Activated CD4-positive, alpha-beta T cell treated with anti-CD3 and anti-CD28 coated beads, Interleukin-2, amount 10 ng/mL, durations not matched to agents 24 days and 14 days (primary cell): ENCODE data around the gene KRT17. TPM values are rescaled to one million over a fixed set of nuclear protein-coding genes. Genes with fewer than 3 reads are reported as not detected.

Experiments
- DNase-seq: peaks from one replicate; pipeline ENCODE4 v3.0.0; 2022
- H3K27ac Mint-ChIP-seq: one replicate; pipeline ENCODE4 v1.8.0; 2022; ENCODE audit warnings: mild to moderate bottlenecking, mixed read lengths
- H3K27me3 Mint-ChIP-seq: one replicate; pipeline ENCODE4 v1.8.0; 2022; ENCODE audit warnings: mixed read lengths
- H3K36me3 Mint-ChIP-seq: one replicate; pipeline ENCODE4 v1.8.0; 2022; ENCODE audit warnings: low read depth, mild to moderate bottlenecking, mixed read lengths
- H3K4me1 Mint-ChIP-seq: one replicate; pipeline ENCODE4 v1.8.0; 2021; ENCODE audit warnings: mixed read lengths
- H3K4me3 Mint-ChIP-seq: one replicate; pipeline ENCODE4 v1.8.0; 2022; ENCODE audit warnings: mild to moderate bottlenecking, moderate library complexity, mixed read lengths
- H3K9me3 Mint-ChIP-seq: one replicate; pipeline ENCODE4 v1.8.0; 2021; ENCODE audit warnings: mixed read lengths
- intact Hi-C: fragments of 100-400 bp; cut with micrococcal nuclease; formaldehyde crosslinking; loops from one replicate; pipeline ENCODE4 v1.15.1; 2023
- total RNA-seq: library from RNA; stranded (reverse); gene quantifications from 2 replicates; pipeline ENCODE4 v1.2.3, GENCODE V29; 2022

The KRT17 gene
- total RNA-seq, 1 donor from 2014 or later = not detected

DNA sequence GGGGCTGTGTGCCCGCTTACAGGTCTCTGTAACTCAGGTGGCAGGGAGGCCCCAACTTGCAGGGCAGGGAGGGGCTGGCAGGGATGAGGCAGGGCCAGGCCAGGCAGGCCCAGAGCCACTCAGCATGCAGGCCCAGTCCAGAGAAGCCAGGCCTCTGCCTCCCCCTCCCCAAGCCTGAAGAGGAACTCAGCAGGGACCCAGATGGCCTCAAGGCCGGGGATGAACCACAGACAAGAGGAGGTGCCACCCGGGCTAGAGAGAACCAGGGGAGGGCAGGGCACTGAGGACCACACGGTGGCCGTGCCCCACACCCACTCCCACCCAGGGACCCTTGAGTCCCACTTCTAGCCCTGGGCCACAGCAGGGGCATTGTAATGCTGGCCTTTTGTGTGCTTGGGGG, 34.5 kb upstream of the KRT17 start:
- H3K4me1 Mint-ChIP-seq = peaks cover 13% of the 10 kb centered on the region
- no peaks in the 10 kb centered on the region for H3K9me3 Mint-ChIP-seq
- intact Hi-C loops = no loop called here
- H3K27ac Mint-ChIP-seq = no peak overlapping the region
- DNase-seq = no peak
- peaks cover 5% of the 10 kb centered on the region for H3K27me3 Mint-ChIP-seq
- H3K4me3 Mint-ChIP-seq = no peak overlapping the region
- no peaks in the 10 kb centered on the region for H3K36me3 Mint-ChIP-seq

DNA sequence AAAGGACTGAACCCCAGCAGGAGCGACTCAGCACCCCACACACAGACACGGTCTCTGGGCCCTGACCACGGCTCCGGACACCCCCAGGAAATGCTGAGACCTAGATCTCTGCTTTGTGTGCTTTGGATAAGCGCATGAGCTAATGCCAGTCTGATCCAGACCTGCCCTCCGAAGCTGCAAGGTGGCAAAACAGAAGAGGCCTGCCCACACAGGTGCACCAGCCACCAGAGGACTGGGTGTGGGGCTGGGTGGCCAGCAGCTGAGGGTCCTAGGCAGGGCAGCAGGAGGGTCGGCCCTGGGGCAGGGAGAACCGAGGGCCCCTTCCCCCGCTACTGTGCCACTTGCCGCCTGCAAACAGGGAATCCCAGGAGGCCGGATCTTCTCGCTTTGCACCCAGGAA, 33.6 kb upstream of the KRT17 start:
- H3K27ac Mint-ChIP-seq = no peak overlapping the region
- H3K4me1 Mint-ChIP-seq = peaks cover 5% of the 10 kb centered on the region
- intact Hi-C loops = no loop called here
- no peaks in the 10 kb centered on the region for H3K36me3 Mint-ChIP-seq
- H3K4me3 Mint-ChIP-seq = no peak overlapping the region
- no peaks in the 10 kb centered on the region for H3K27me3 Mint-ChIP-seq
- no peaks in the 10 kb centered on the region for H3K9me3 Mint-ChIP-seq
- no peak for DNase-seq

DNA sequence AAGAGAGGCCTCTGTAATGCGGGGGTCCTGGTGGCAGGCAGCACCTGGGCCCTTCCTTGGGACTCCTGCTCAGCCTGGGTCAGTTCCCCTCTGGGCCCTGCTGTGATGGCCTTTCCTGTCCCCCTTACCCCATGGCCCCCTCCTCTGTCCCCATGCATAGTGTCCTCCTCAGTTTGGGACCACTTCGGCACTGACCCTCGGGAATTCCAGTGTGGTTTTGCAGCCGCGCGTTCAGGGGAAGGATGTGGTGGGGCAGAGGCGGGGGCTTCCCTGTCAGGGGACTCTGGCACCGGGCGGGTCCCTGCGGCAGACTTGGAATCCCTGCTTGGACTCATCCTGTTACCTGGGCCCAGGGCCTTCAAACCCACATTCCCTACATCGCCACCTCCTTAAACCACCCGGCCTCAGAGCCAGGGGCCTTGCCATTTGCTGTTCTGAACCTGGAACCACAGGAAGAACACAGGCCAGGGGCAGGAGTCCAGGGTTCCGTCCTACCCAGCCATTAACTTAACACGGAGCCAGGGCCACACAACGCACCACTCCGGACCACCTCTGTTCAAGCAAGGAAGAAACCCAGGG, 32.9 kb upstream of the KRT17 start:
- Mint-ChIP-seq H3K27ac (no peak overlapping the region), H3K9me3 (no peaks in the 10 kb centered on the region), H3K4me3 (no peak overlapping the region), H3K36me3 (no peaks in the 10 kb centered on the region), H3K27me3 (no peaks in the 10 kb centered on the region), H3K4me1 (peaks cover 3% of the 10 kb centered on the region)
- intact Hi-C loops = no loop called here
- no peak for DNase-seq

DNA sequence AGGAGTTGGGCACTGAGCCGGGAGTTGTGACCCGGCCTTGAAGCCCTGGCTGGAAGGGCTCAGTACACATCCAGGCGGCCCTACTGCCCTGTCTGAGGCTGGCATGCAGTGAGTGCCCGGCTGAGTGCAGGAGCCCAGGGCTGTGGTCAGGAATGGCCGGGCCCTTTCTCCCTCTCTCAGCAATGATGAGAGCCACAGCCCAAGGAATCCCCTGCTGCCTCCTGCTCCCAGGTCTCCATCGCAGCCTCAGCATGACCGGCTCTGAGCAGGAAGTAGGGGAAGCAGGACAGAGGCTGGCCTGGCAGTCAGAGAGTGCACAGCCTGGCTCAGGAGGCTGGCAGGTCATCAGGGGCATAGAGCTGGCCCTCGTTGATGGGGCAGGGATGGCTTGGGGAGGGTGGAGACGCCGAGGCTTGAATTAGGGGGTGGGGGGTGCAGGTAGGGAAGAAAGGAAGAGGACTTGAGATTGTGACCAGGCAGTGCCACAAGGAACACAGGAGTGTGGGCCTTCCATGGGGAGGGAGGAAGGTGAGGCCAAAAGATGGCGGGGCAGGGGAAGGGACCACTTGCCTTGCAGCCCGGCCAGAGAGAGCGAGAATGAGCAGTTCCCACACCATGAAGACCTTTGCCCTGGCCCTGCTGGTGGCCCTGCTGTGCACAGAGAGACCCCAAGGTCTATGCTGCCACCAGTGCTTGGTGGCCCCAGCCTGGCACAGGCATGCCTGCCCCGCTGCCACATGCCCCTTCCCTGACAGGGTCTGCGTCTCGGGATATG, 32.1 kb upstream of the KRT17 start:
- H3K9me3 Mint-ChIP-seq = no peaks in the 10 kb centered on the region
- DNase-seq = no peak
- no peaks in the 10 kb centered on the region for H3K36me3 Mint-ChIP-seq
- intact Hi-C loops = no loop called here
- H3K4me1 Mint-ChIP-seq = peaks cover 3% of the 10 kb centered on the region
- H3K4me3 Mint-ChIP-seq = no peak overlapping the region
- H3K27me3 Mint-ChIP-seq = no peaks in the 10 kb centered on the region
- no peak overlapping the region for H3K27ac Mint-ChIP-seq

DNA sequence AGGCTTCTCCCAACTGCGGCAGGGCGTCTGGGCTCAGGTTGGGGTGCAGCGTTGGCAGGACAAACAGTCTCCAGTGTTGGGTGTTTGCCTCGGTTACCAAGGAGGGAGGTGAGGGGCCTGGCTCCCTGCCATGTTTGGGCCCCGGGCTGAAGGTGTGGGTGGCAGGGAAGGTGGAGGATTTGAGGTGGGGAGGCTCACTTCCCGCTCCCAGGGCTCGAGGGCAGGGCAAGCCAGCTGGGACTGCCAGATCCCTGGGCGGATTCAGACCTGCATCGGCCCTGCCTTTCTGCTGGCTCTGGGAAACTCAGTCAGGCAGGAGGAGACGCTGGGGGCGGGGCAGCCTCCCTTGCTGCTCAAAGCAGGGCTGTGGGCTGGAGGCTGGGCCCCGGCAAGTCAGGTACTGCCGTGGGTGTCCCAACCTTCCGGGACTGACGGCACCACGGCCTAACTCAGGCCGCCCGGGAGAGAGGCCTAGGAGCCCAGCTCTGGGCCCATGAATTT, 31.3 kb upstream of the KRT17 start:
- Mint-ChIP-seq H3K36me3 (no peaks in the 10 kb centered on the region), H3K27me3 (no peaks in the 10 kb centered on the region), H3K4me3 (no peak overlapping the region), H3K9me3 (no peaks in the 10 kb centered on the region), H3K27ac (no peak overlapping the region), H3K4me1 (peaks cover 3% of the 10 kb centered on the region)
- intact Hi-C loops = no loop called here
- no peak for DNase-seq

DNA sequence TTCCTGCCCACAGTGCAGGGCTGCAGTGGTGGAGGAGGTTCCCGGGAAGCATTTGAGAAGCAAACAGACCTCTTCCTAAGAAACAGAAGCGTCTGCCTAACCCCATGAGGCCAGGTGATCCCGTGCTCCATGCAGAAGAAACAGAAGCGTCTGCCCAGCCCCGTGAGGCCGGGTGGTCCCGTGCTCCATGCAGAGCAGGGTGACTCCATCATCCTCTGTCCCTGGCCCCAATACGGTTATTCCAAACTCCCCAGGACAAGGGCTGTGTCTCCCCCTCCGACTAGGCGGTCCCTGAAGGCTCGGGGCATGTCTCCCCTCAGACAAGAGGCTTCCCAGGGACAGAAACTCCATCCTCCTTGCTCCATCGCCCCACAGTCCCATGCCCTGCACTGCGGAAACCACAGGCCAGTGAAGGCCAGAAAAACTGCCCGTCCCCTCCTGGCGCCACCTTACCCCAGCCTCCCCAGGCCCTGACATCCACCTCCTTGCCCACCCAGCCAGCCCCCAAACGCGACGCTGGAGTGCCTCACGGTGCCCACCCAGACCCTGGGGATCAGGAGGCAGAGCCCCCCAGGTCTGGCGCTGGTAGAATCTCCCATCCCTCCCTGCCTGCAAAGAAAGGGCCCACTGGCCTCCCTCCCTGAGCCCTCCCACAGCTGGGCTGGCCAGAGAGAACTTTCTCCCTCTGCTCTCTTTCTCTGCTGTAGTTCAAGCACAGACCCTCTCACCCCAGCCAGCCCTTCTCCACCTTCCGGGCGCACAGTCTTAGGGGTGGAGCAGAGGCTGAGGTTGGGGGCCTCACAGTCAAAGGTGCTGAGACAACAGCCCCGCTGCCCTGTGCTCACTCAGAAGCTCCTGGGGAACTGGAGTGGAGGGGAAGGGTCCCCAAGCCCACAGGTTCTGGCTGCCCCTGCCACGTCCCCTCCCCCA, 30.6 kb upstream of the KRT17 start:
- no peaks in the 10 kb centered on the region for H3K27me3 Mint-ChIP-seq
- H3K9me3 Mint-ChIP-seq = no peaks in the 10 kb centered on the region
- H3K27ac Mint-ChIP-seq = no peak overlapping the region
- DNase-seq = no peak
- intact Hi-C loops = no loop called here
- H3K4me1 Mint-ChIP-seq = peaks cover 3% of the 10 kb centered on the region
- H3K4me3 Mint-ChIP-seq = no peak overlapping the region
- H3K36me3 Mint-ChIP-seq = no peaks in the 10 kb centered on the region

DNA sequence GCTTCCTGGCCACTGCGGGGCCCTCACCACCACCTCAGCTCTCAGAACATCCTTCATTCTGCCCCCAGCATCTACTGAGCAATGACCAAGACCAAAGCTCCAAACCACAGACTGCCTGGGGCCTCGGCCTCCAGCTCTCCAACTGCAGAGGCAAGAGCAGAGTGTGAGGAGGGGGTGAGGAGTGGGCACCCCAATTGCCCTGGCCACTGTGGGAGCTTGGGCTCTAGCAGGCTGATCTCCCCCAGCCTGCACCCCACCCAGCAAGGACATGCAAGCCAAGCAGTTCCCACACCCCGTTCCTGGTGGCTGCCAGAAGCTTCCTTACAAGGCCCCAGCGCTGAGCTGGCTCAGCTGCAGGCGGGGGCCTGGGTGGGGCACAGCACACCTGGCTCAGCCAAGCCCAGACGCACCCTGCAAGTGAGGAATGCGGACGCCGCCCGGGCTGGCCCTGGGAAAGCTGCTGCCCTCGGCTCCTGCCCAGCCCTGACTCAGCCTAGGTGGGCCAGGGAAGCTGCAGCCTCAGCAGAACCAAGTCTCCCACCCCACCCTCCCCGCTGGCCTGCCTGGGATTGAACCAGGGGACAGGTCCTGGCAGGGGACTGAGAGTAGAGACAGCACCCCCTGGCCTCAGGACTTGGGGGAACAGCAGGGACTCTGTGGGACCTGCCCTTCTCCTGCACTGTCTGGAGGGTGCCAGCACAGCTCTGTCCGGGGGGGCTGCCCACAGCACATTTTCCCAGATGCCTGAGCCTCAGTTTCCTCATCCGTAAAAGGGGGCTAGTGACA, 29.7 kb upstream of the KRT17 start:
- H3K36me3 Mint-ChIP-seq = no peaks in the 10 kb centered on the region
- peaks cover 3% of the 10 kb centered on the region for H3K4me1 Mint-ChIP-seq
- no peaks in the 10 kb centered on the region for H3K9me3 Mint-ChIP-seq
- H3K27me3 Mint-ChIP-seq = no peaks in the 10 kb centered on the region
- H3K27ac Mint-ChIP-seq = no peak overlapping the region
- H3K4me3 Mint-ChIP-seq = no peak overlapping the region
- no peak for DNase-seq
- intact Hi-C loops = no loop called here

DNA sequence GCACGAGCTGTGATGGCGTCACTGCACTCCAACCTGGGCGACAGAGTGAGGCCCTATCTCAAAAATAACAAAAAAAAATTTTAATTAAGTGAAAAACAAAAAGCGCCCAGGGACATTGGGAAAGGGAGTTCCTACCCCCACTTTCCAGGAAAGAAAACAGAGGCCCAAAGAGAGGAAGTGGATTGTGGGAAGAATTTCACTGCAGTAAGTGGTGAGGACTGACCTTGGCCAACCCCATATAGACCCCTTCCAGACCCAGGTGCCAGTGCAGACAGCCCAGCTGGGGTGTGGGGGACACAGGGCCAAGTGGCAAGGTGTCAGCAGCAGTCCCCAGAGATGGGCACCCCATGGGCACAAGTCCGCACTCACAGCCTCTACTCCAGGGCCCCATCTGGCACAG, 29.0 kb upstream of the KRT17 start:
- no peak overlapping the region for H3K27ac Mint-ChIP-seq
- intact Hi-C loops = no loop called here
- no peaks in the 10 kb centered on the region for H3K27me3 Mint-ChIP-seq
- H3K9me3 Mint-ChIP-seq = no peaks in the 10 kb centered on the region
- DNase-seq = no peak
- H3K36me3 Mint-ChIP-seq = no peaks in the 10 kb centered on the region
- peaks cover 5% of the 10 kb centered on the region for H3K4me1 Mint-ChIP-seq
- H3K4me3 Mint-ChIP-seq = no peak overlapping the region

DNA sequence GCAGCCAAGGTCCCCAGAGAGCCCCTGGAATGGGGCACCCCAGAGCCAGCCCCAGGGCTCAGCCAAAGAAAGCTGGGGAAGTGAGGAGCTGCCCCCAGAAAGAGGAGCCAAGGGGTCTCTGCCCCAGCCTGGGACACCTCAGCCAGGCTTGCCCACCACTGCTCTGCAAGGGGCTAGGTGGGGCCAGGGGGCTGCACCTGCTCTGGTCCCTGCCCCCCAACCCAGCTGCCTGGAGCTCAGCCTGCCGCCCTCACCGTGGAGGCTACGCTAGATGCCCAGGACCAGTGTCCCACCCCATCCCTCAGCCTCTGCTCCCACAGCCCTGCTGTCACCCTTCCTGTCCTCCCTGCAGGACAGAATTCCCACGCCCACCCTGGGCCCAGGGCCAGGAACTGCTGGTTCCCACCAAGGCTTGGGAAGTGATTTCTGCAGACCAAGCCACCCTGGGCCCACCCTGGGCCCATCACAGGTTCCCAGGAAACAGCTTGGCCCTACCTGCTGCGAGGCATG, 28.1 kb upstream of the KRT17 start:
- H3K27ac Mint-ChIP-seq = no peak overlapping the region

DNA sequence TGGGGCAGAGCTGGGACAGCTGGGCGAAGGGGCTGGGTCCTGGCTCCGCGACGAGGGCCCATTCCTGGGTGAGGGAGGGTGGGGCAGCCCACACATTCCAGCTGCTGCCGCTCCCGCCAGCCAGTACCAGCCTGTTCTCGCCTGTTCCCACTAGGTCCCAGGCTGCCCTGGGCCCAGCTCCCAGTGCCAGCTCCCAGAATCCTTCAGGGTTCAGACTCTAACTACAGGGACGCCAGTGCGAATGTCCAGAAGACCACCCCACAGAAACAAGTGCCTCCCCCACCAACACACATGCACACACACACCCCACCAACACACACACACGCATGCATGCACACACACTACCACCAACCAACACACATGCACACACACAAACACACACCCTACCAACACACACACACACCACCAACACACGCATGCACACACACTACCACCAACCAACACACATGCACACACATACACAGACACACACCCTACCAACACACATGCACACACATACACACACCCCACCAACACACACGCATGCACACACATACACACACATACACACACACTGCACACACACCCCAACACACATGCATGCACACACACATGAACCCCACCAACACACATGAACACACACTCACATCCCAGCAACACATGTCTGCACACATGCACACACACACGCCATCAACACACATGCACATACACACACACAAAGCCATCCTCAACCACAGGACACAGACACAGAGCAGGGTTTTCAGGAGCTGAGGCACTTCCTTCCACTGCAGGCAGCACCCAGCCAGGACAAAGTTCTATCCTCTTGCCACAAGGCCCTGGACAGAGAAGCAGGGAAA, 27.5 kb upstream of the KRT17 start:
- no peaks in the 10 kb centered on the region for H3K27me3 Mint-ChIP-seq
- no peaks in the 10 kb centered on the region for H3K36me3 Mint-ChIP-seq
- no peak overlapping the region for H3K27ac Mint-ChIP-seq
- H3K4me1 Mint-ChIP-seq = peaks cover 7% of the 10 kb centered on the region
- no peaks in the 10 kb centered on the region for H3K9me3 Mint-ChIP-seq
- intact Hi-C loops = no loop called here
- DNase-seq = no peak
- no peak overlapping the region for H3K4me3 Mint-ChIP-seq

More for the DNA sequence above, 28.1 kb upstream of the KRT17 start:
- Mint-ChIP-seq H3K27me3 (no peaks in the 10 kb centered on the region), H3K36me3 (no peaks in the 10 kb centered on the region), H3K4me1 (peaks cover 9% of the 10 kb centered on the region), H3K9me3 (no peaks in the 10 kb centered on the region), H3K4me3 (no peak overlapping the region)
- no peak for DNase-seq
- intact Hi-C loops = no loop called here

DNA sequence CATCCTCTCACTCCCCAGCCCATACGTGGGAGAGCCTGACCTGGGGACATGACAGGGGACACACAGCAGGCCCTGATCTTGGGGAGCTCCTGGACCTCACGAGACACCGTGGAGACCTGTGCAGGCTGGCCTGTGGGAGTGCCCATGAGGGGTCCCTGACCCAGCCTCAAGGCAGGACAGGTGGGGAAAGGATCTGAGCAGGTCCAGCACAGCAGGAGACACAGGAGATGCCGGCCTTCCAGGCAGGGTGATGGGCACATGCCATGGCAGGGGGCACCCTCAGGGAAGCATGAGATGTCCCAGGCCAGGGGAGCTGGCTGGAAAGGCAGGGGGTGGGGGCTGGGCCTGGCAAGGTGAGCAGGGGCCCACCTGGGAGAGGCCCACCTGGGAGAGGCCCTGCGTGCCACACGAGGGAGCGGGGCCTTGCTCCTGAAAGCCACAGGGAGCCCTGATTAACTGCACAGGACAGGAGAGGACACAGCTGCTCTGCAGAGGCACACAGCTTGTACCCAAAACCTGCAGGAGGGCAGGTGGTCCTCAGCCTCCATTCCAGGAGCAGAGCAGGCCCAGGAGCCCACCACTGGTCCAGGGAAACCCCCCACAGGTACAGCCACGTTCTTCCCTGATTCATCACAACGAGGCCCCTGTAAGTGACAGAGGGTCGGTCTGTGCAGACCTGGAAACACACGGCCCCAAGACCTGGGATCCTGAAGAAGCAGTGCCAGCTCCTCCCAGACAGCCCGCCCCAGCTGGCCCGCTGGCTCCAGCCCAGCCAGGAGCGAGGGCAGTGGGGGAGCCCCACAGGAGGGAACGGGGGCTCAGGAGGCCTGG, 26.6 kb upstream of the KRT17 start:
- H3K9me3 Mint-ChIP-seq = no peaks in the 10 kb centered on the region
- no peak for DNase-seq
- H3K36me3 Mint-ChIP-seq = no peaks in the 10 kb centered on the region
- intact Hi-C loops = no loop called here
- H3K4me3 Mint-ChIP-seq = no peak overlapping the region
- no peaks in the 10 kb centered on the region for H3K27me3 Mint-ChIP-seq
- H3K27ac Mint-ChIP-seq = no peak overlapping the region
- H3K4me1 Mint-ChIP-seq = peaks cover 7% of the 10 kb centered on the region

DNA sequence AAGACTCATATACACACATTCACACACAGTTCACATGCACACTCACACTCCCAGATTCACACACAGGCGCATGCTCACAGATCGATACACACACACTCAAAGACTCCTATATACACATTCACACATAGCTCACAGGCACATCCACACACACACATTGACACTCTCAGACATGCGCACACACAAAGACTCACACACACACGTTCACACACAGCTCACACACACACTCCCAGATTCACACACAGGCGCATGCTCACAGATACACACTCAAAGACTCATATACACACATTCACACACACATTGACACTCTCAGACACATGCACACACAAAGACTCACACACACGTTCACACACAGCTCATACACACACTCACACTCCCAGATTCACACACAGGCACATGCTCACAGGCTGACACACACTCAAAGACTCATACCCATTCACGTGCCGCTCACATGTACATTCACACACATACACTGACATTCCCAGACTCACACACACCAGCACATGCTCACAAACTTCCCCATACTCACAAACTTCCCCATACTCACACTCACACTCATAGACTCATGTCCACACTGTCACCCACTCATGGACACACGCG, 25.6 kb upstream of the KRT17 start:
- DNase-seq = no peak
- intact Hi-C loops = loop anchor here (5.0 kb wide), 1 partner anchor 163 kb away; the partner anchor contains the start of gene KRT36

More for the DNA sequence above, 25.6 kb upstream of the KRT17 start:
- Mint-ChIP-seq H3K27ac (no peak overlapping the region), H3K36me3 (no peaks in the 10 kb centered on the region), H3K9me3 (no peaks in the 10 kb centered on the region), H3K4me3 (no peak overlapping the region), H3K4me1 (peaks cover 7% of the 10 kb centered on the region), H3K27me3 (peaks cover 1% of the 10 kb centered on the region)
